ENCODE data around the gene ABCC6. TPM values are rescaled to one million over a fixed set of nuclear protein-coding genes. Genes with fewer than 3 reads are reported as not detected.

Gene ABCC6
- total RNA-seq, 5 donors from 2014 or later (not counting 1 experiment from before 2014, with no cell fraction given) = 0.12 TPM; not detected in 4

DNA sequence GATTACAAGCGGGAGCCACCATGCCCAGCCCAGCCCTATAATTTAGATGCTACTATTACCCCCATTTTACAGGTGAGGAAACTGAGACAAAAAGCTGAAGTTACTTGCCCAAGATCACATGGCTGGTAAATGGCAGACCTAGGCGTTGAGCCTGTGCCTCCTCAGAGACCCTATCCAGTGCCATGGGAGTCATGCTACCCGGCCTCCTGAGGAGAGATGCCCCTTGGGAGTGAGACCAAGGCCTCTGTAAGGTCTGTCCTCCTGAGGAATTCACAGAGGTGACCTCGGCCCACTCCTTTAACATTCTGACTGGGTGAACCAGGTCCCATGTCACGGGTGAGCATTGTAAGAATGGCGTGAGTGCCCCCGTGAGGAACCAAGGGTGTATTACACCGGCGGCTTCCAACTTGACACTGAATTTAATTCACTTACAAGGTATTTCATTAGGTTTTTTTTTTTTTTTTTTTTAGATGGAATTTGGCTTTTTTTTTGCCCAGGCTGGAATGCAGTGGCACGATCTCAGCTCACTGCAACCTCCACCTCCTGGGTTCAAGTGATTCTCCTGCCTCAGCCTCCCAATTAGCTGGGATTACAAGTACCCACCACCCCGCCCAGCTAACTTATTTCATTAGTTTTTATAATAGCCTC, 95.7 kb downstream of the ABCC6 start:
- no peak overlapping the region for H3K27ac ChIP-seq (ENCODE audit: low read length)
- no peaks in the 10 kb centered on the region for H3K27me3 Mint-ChIP-seq
- peak overlapping the region in 1 of 2 donors; percentile 16 for H3K27ac Mint-ChIP-seq
- peaks cover 49% of the 10 kb centered on the region for H3K36me3 Mint-ChIP-seq
- peak; percentile 73 to 85 (median 82) for ATAC-seq (replicated peaks in 1 of 4)
- no peaks in the 10 kb centered on the region for H3K9me3 ChIP-seq
- H3K4me3 Mint-ChIP-seq = no peak overlapping the region
- peaks cover 0 to 2% (median 2%) of the 10 kb centered on the region in 3 donors for H3K4me1 Mint-ChIP-seq
- no peaks in the 10 kb centered on the region for H3K27me3 ChIP-seq (replicated peaks in 1 of 2; ENCODE audit: control insufficient read depth in 2 of 2, extremely low read depth in 1 of 2, insufficient read depth in 2 of 2, low read length in 1 of 2)
- no peak overlapping the region for H3K4me3 ChIP-seq (ENCODE audit: control insufficient read depth in 1 of 2, extremely low read depth in 1 of 2, low read length in 1 of 2)
- ChIA-PET POLR2A (no interaction called here), CTCF (interaction anchor here (0.5 to 1.9 kb wide), 11 partner anchors 18 to 749 kb away, joined by 3 to 11 read pairs (median 7); partner anchors contain the start of gene CEP20 (in 1 of the 2))
- H3K36me3 ChIP-seq (ENCODE audit: control insufficient read depth in 2 of 2, extremely low read depth in 1 of 2, insufficient read depth in 1 of 2, low read length in 1 of 2) = peaks cover 10 to 56% of the 10 kb centered on the region in 2 donors
- H3K4me1 ChIP-seq (ENCODE audit: control insufficient read depth in 1 of 2, extremely low read depth in 1 of 2, insufficient read depth in 2 of 2, low read length in 2 of 2) = no peaks in the 10 kb centered on the region
- 79% methylated on average over 2 of the region's 11 CpGs for WGBS (ENCODE audit: insufficient coverage)
- DNase-seq = peak; percentile 23 to 78 (median 57)
- H3K9me3 Mint-ChIP-seq = peaks cover 0 to 10% (median 10%) of the 10 kb centered on the region in 3 donors

DNA sequence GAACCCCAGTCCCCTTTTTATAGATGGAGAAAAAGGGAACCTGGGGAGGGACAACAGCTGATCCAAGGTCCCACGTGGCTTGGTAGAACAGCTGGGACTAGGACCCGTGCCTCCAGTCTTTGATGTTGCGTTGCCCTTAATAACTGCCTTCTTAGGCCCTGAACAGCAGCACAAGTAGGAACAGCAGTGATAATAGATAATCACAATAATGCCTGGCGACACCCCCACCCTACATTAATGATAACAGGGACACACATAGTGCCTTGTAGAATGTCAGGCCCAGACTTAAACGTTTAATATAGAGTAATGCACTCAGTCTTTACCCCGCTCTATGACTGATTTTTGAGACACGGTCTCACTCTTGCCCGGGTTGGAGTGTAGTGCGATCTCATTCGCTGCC, 96.4 kb downstream of the ABCC6 start:
- no peak overlapping the region for H3K4me3 Mint-ChIP-seq
- ChIA-PET CTCF (interaction anchor here in 1 of 2 donors (1.9 kb wide), 1 partner anchor 361 kb away, joined by 11 read pairs; no protein-coding TSS in a partner anchor), POLR2A (no interaction called here)
- H3K36me3 Mint-ChIP-seq = peaks cover 50% of the 10 kb centered on the region
- peak overlapping the region in 1 of 2 donors; percentile 52 for H3K27ac Mint-ChIP-seq
- H3K9me3 ChIP-seq = no peaks in the 10 kb centered on the region
- H3K27ac ChIP-seq (ENCODE audit: low read length) = no peak overlapping the region
- 94% methylated on average over 5 of the region's 10 CpGs for WGBS (ENCODE audit: insufficient coverage)
- no peak overlapping the region for H3K4me3 ChIP-seq (ENCODE audit: control insufficient read depth in 1 of 2, extremely low read depth in 1 of 2, low read length in 1 of 2)
- no peak for DNase-seq
- peaks cover 0 to 2% (median 2%) of the 10 kb centered on the region in 3 donors for H3K4me1 Mint-ChIP-seq
- ATAC-seq (replicated peaks in 1 of 4) = no peak
- H3K27me3 ChIP-seq (replicated peaks in 1 of 2; ENCODE audit: control insufficient read depth in 2 of 2, extremely low read depth in 1 of 2, insufficient read depth in 2 of 2, low read length in 1 of 2) = no peaks in the 10 kb centered on the region
- H3K4me1 ChIP-seq (ENCODE audit: control insufficient read depth in 1 of 2, extremely low read depth in 1 of 2, insufficient read depth in 2 of 2, low read length in 2 of 2) = no peaks in the 10 kb centered on the region
- H3K27me3 Mint-ChIP-seq = no peaks in the 10 kb centered on the region
- H3K9me3 Mint-ChIP-seq = peaks cover 0 to 10% (median 10%) of the 10 kb centered on the region in 3 donors
- peaks cover 10 to 60% of the 10 kb centered on the region in 2 donors for H3K36me3 ChIP-seq (ENCODE audit: control insufficient read depth in 2 of 2, extremely low read depth in 1 of 2, insufficient read depth in 1 of 2, low read length in 1 of 2)

DNA sequence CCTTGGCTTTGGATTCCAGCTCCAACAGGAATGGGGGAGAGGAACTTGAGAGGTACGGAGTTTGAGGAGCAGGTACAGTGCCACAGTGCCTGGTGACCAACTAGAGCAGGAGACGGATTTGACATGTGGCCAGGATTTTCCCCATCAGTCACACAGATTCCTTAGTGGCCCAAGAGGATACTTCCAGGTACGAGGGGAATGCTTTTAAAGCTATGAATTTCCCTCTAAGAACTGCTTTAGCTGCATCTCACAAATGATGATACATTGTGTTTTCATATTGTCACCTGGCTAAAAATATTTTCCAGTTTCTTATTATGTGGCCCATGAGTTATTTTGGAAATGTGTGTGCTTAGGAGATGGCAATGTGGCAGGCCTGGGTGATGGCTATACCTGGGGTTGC, 98.3 kb downstream of the ABCC6 start:
- ATAC-seq (replicated peaks in 1 of 4) = no peak
- Histone ChIP-seq H3K4me3 (ENCODE audit: control insufficient read depth in 1 of 2, extremely low read depth in 1 of 2, low read length in 1 of 2) (peak overlapping the region in 1 of 2 donors; percentile 10), H3K9me3 (no peaks in the 10 kb centered on the region), H3K36me3 (ENCODE audit: control insufficient read depth in 2 of 2, extremely low read depth in 1 of 2, insufficient read depth in 1 of 2, low read length in 1 of 2) (peaks cover 12 to 49% of the 10 kb centered on the region in 2 donors), H3K27me3 (replicated peaks in 1 of 2; ENCODE audit: control insufficient read depth in 2 of 2, extremely low read depth in 1 of 2, insufficient read depth in 2 of 2, low read length in 1 of 2) (no peaks in the 10 kb centered on the region), H3K4me1 (ENCODE audit: control insufficient read depth in 1 of 2, extremely low read depth in 1 of 2, insufficient read depth in 2 of 2, low read length in 2 of 2) (peaks cover 0 to 16% of the 10 kb centered on the region in 2 experiments), H3K27ac (ENCODE audit: low read length) (no peak overlapping the region)
- peaks cover 60% of the 10 kb centered on the region for H3K36me3 Mint-ChIP-seq
- peaks cover 2 to 6% (median 2%) of the 10 kb centered on the region in 3 donors for H3K4me1 Mint-ChIP-seq
- no peaks in the 10 kb centered on the region for H3K27me3 Mint-ChIP-seq
- CTCF ChIA-PET = interaction anchor here (0.6 to 0.7 kb wide), 3 partner anchors 26 to 366 kb away, joined by 3 to 5 read pairs (median 3); no protein-coding TSS in a partner anchor
- WGBS (ENCODE audit: insufficient coverage) = 100% methylated on average over 1 of the region's 3 CpGs
- DNase-seq = no peak
- H3K27ac Mint-ChIP-seq = no peak overlapping the region
- peaks cover 0 to 10% (median 10%) of the 10 kb centered on the region in 3 donors for H3K9me3 Mint-ChIP-seq
- POLR2A ChIA-PET = no interaction called here
- H3K4me3 Mint-ChIP-seq = no peak overlapping the region

DNA sequence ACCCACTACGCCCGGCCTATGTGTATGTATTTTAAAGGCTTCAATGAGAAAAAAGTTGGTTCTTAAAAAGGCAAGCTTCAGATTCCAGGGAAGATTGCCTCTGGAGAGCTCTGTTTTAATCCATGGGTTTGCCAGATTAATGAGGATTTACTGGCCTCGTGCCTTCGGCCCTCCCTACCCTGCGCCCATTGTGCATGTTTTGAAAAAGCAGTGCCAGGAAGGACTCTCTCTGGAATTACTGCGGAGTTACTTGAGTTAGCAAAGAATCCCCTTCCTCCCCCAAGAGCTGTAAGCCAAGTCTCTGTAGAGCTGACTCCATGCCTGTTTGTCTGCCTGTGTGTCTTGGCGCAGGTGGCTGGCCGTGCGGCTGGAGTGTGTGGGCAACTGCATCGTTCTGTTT, 98.9 kb downstream of the ABCC6 start:
- POLR2A ChIA-PET = no interaction called here
- H3K9me3 ChIP-seq = no peaks in the 10 kb centered on the region
- WGBS (ENCODE audit: insufficient coverage) = 99% methylated on average over 8 of the region's 10 CpGs

DNA sequence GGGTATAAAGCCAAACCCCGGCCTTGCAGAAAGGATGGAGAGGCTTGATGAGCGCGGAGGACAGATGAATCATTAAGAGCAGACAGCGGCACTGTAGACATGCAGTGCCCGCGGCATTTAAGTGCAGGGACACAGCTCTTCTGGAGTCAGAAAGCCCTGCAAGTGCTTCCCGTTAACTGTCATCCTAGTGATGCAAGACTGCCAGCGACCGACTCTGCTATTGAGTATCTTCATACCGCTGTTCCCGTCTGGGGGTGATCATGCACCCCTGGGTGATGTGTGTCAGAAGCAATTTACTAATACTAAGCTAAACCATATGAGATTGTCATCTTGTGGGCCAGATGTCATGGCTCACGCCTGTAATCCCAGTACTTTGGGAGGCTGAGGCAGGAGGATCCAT, 101.0 kb downstream of the ABCC6 start:
- ATAC-seq (replicated peaks in 1 of 4) (no peak), DNase-seq (no peak)
- H3K4me3 ChIP-seq (ENCODE audit: control insufficient read depth in 1 of 2, extremely low read depth in 1 of 2, low read length in 1 of 2) = no peak overlapping the region
- Mint-ChIP-seq H3K9me3 (peaks cover 3 to 19% (median 17%) of the 10 kb centered on the region in 3 donors), H3K27me3 (no peaks in the 10 kb centered on the region), H3K27ac (no peak overlapping the region), H3K4me3 (no peak overlapping the region), H3K4me1 (peaks cover 0 to 6% (median 0%) of the 10 kb centered on the region in 3 donors), H3K36me3 (peaks cover 81% of the 10 kb centered on the region)
- 98% methylated on average over 6 of the region's 12 CpGs for WGBS (ENCODE audit: insufficient coverage)
- H3K27ac ChIP-seq (ENCODE audit: low read length) = no peak overlapping the region
- peaks cover 22 to 50% of the 10 kb centered on the region in 2 donors for H3K36me3 ChIP-seq (ENCODE audit: control insufficient read depth in 2 of 2, extremely low read depth in 1 of 2, insufficient read depth in 1 of 2, low read length in 1 of 2)
- POLR2A ChIA-PET = no interaction called here
- peaks cover 0 to 26% of the 10 kb centered on the region in 2 experiments for H3K4me1 ChIP-seq (ENCODE audit: control insufficient read depth in 1 of 2, extremely low read depth in 1 of 2, insufficient read depth in 2 of 2, low read length in 2 of 2)
- CTCF ChIA-PET = interaction anchor here (0.6 to 0.7 kb wide), 2 partner anchors 192 to 480 kb away, joined by 5 to 9 read pairs; no protein-coding TSS in a partner anchor
- H3K27me3 ChIP-seq (replicated peaks in 1 of 2; ENCODE audit: control insufficient read depth in 2 of 2, extremely low read depth in 1 of 2, insufficient read depth in 2 of 2, low read length in 1 of 2) = no peaks in the 10 kb centered on the region
- peaks cover 2% of the 10 kb centered on the region for H3K9me3 ChIP-seq

More for the DNA sequence above, 98.9 kb downstream of the ABCC6 start:
- Mint-ChIP-seq H3K27me3 (no peaks in the 10 kb centered on the region), H3K4me1 (peaks cover 2 to 6% (median 2%) of the 10 kb centered on the region in 3 donors), H3K4me3 (no peak overlapping the region), H3K27ac (no peak overlapping the region), H3K9me3 (peaks cover 0 to 10% (median 10%) of the 10 kb centered on the region in 3 donors), H3K36me3 (peaks cover 64% of the 10 kb centered on the region)
- Histone ChIP-seq H3K36me3 (ENCODE audit: control insufficient read depth in 2 of 2, extremely low read depth in 1 of 2, insufficient read depth in 1 of 2, low read length in 1 of 2) (peaks cover 12 to 45% of the 10 kb centered on the region in 2 donors), H3K4me3 (ENCODE audit: control insufficient read depth in 1 of 2, extremely low read depth in 1 of 2, low read length in 1 of 2) (peak overlapping the region in 1 of 2 donors; percentile 10), H3K27me3 (replicated peaks in 1 of 2; ENCODE audit: control insufficient read depth in 2 of 2, extremely low read depth in 1 of 2, insufficient read depth in 2 of 2, low read length in 1 of 2) (no peaks in the 10 kb centered on the region), H3K4me1 (ENCODE audit: control insufficient read depth in 1 of 2, extremely low read depth in 1 of 2, insufficient read depth in 2 of 2, low read length in 2 of 2) (peaks cover 0 to 21% of the 10 kb centered on the region in 2 experiments), H3K27ac (ENCODE audit: low read length) (no peak overlapping the region)
- DNase-seq (no peak), ATAC-seq (replicated peaks in 1 of 4) (no peak)
- CTCF ChIA-PET = interaction anchor here (0.6 to 0.7 kb wide), 3 partner anchors 26 to 366 kb away, joined by 3 to 9 read pairs (median 3); no protein-coding TSS in a partner anchor

DNA sequence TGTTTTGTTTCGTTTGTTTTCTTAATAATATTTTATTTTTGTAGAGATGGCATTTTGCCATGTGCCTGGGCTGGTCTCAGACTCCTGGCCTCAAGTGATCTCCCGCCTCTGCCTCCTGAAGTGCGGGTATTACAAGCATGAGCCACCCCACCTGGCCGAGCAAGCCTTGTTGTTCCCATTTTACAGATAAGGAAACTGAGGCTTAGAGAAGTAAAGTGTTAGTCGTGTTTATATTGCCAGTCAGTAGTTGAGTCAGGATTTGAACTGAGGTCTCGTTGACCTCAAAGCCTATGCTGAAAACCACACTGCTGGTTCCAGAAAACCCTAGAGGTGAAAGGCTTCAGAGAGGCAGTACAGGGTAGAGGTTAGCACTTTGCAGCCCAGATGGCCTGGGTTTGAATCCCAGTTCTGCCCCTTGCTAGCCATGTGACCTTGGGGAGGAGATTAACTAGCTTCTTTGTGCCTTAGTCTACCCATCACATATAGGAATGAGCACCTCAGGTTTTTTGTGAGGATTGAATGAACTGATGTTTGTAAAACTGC, 102.0 kb downstream of the ABCC6 start:
- H3K9me3 ChIP-seq = peaks cover 2% of the 10 kb centered on the region
- POLR2A ChIA-PET = no interaction called here

More for the DNA sequence above, 102.0 kb downstream of the ABCC6 start:
- Histone ChIP-seq H3K27ac (ENCODE audit: low read length) (no peak overlapping the region), H3K4me1 (ENCODE audit: control insufficient read depth in 1 of 2, extremely low read depth in 1 of 2, insufficient read depth in 2 of 2, low read length in 2 of 2) (peaks cover 0 to 26% of the 10 kb centered on the region in 2 experiments), H3K27me3 (replicated peaks in 1 of 2; ENCODE audit: control insufficient read depth in 2 of 2, extremely low read depth in 1 of 2, insufficient read depth in 2 of 2, low read length in 1 of 2) (no peaks in the 10 kb centered on the region), H3K36me3 (ENCODE audit: control insufficient read depth in 2 of 2, extremely low read depth in 1 of 2, insufficient read depth in 1 of 2, low read length in 1 of 2) (peaks cover 29 to 59% of the 10 kb centered on the region in 2 donors), H3K4me3 (ENCODE audit: control insufficient read depth in 1 of 2, extremely low read depth in 1 of 2, low read length in 1 of 2) (no peak overlapping the region)
- 83% methylated on average over 4 of the region's 6 CpGs for WGBS (ENCODE audit: insufficient coverage)
- no peak for ATAC-seq (replicated peaks in 1 of 4)
- peaks cover 0 to 6% (median 0%) of the 10 kb centered on the region in 3 donors for H3K4me1 Mint-ChIP-seq
- H3K27me3 Mint-ChIP-seq = no peaks in the 10 kb centered on the region
- CTCF ChIA-PET = no interaction called here
- H3K9me3 Mint-ChIP-seq = peaks cover 3 to 19% (median 17%) of the 10 kb centered on the region in 3 donors
- H3K36me3 Mint-ChIP-seq = peaks cover 89% of the 10 kb centered on the region
- no peak for DNase-seq
- H3K27ac Mint-ChIP-seq = no peak overlapping the region
- no peak overlapping the region for H3K4me3 Mint-ChIP-seq

All from T-cell (primary cell).